HepG2 (cell line): Measurements from ENCODE around the gene CTDSP1. TPM values are rescaled to one million over a fixed set of nuclear protein-coding genes. Genes with fewer than 3 reads are reported as not detected.

Experiments used
- ATAC-seq: fragments of 200-7000 bp; cut with Tn5 transposase; 3 replicates; pipeline ENCODE4 v1.9.1; 2020; ENCODE audit warnings: mild to moderate bottlenecking, moderate library complexity
- BruUV-seq: library from RNA; stranded (reverse); fragments of 400-500 nt; replicated peaks from 2 replicates; lab custom pipeline; 2021; lab: Mats Ljungman, UMichigan
- CTCF ChIA-PET: fragments of 300-600 bp; formaldehyde crosslinking; extraction: SDS; loops from one replicate; lab custom pipeline; 2021; ENCODE audit warnings: low total read pairs, inconsistent platforms, low intra/inter-chr PET ratio; lab: Yijun Ruan, JAX
- POLR2A ChIA-PET: fragments of 350-600 bp; sonication (Branson Sonifier 250); formaldehyde crosslinking; loops from one replicate; lab custom pipeline; 2020; ENCODE audit warnings: antibody characterized with exemption, inconsistent platforms; lab: Yijun Ruan, JAX
- DNase-seq: peaks from one replicate; pipeline ENCODE4 v3.0.0-alpha.2; 2015; ENCODE audit warnings: low spot score
- FAIRE-seq: peaks from 3 replicates; lab custom pipeline; 2011; peaks lifted over from hg19 to GRCh38; lab: Jason Lieb, UNC
- H2AFZ ChIP-seq: one replicate; pipeline ENCODE4 v1.6.1; 2011; ENCODE audit warnings: low read length, inconsistent platforms
- H3K27ac ChIP-seq: fragments of 300-600 bp; 3 replicates; pipeline ENCODE4 v1.8.0; 2011; ENCODE audit warnings: mixed run types, mild to moderate bottlenecking, mixed read lengths, low read length, inconsistent platforms; ENCODE audit not compliant: insufficient read depth; ENCODE audit errors: extremely low read length
- H3K27me3 ChIP-seq, 2 experiments: fragments of 200-600 bp in 1 of 2; 2 replicates in 1 of 2; 3 replicates in 1 of 2; pipeline versions ENCODE4 v1.6.0 to v1.8.0; 2011; ENCODE audit warnings: low read length in 2 of 2, mild to moderate bottlenecking in 2 of 2, moderate library complexity in 2 of 2, inconsistent platforms in 1 of 2; ENCODE audit not compliant: insufficient read depth in 2 of 2, control insufficient read depth in 1 of 2
- H3K36me3 ChIP-seq, 2 experiments: fragments of 200-600 bp in 1 of 2; replicated peaks in 1 of 2; 2 replicates in 1 of 2; 3 replicates in 1 of 2; pipeline versions ENCODE4 v1.5.1 to v1.8.0; 2011; ENCODE audit warnings: low read length in 2 of 2, inconsistent platforms in 1 of 2; ENCODE audit not compliant: insufficient read depth in 2 of 2, control insufficient read depth in 1 of 2
- H3K4me1 ChIP-seq: 2 replicates; pipeline ENCODE4 v1.5.1; 2012; ENCODE audit warnings: low read length, inconsistent platforms; ENCODE audit not compliant: insufficient read depth
- H3K4me2 ChIP-seq: 2 replicates; pipeline ENCODE4 v1.6.0; 2011; ENCODE audit warnings: low read depth, low read length, inconsistent platforms
- H3K4me3 ChIP-seq, 3 experiments: fragments of 200-600 bp in 1 of 3; sonication (generic), shearing (Covaris generic) in 1 of 3; replicated peaks in 1 of 3; 2 replicates each; pipeline ENCODE4 v1.5.1; 2011 to 2016; ENCODE audit warnings: low read length in 3 of 3, inconsistent platforms in 2 of 3, low read depth in 2 of 3, mild to moderate bottlenecking in 2 of 3, control low read depth in 1 of 3, mixed read lengths in 1 of 3; ENCODE audit not compliant: insufficient read depth in 1 of 3
- H3K79me2 ChIP-seq: one replicate; pipeline ENCODE4 v1.6.1; 2011; ENCODE audit warnings: low read length, inconsistent platforms; ENCODE audit not compliant: insufficient read depth
- H3K9ac ChIP-seq: 2 replicates; pipeline ENCODE4 v1.6.0; 2011; ENCODE audit warnings: mild to moderate bottlenecking, low read depth, low read length, inconsistent platforms; ENCODE audit not compliant: insufficient read depth
- H3K9me3 ChIP-seq: 2 replicates; pipeline ENCODE4 v1.5.1; 2012; ENCODE audit warnings: mild to moderate bottlenecking, low read length
- H4K20me1 ChIP-seq: 2 replicates; pipeline ENCODE4 v1.6.0; 2011; ENCODE audit warnings: inconsistent platforms, mild to moderate bottlenecking, low read length, moderate library complexity; ENCODE audit not compliant: insufficient read depth
- ASH2L ChIP-seq: fragments of 300-600, 200-600 bp; sonication (generic); IDR thresholded peaks from 2 replicates; pipeline ENCODE4 v1.7.0; 2017; ENCODE audit warnings: low read depth, mild to moderate bottlenecking, moderate library complexity, mixed read lengths, low read length; ENCODE audit not compliant: insufficient read length
- MIER3 ChIP-seq: IDR thresholded peaks from 2 replicates; pipeline ENCODE4 v1.6.1; 2016; ENCODE audit warnings: missing compliant biosample characterization, borderline replicate concordance
- ZNF83 ChIP-seq: sonication (generic); formaldehyde crosslinking; IDR thresholded peaks from 2 replicates; pipeline ENCODE4 v1.4.0; 2020; ENCODE audit warnings: missing genetic modification reagents, mild to moderate bottlenecking, borderline replicate concordance
- WGBS: methylation state at CpG from one replicate; pipeline ENCODE4 v1.1.6; 2017; ENCODE audit warnings: low lambda C conversion rate; 5-methylcytosine and 5-hydroxymethylcytosine counted together
- in situ Hi-C: cut with HindIII; loops from 2 replicates; pipeline ENCODE4 v1.10.0; 2017; ENCODE audit warnings: low pct_unique_long_range_greater_than_20kb; ENCODE audit not compliant: extremely low pct_ligation_motif_present
- intact Hi-C: fragments of 100-400 bp; cut with micrococcal nuclease; formaldehyde crosslinking; loops from one replicate; pipeline ENCODE4 v1.10.0; 2022; ENCODE audit not compliant: unreplicated experiment
- polyA plus RNA-seq, 8 experiments: library from polyadenylated mRNA; depleted of rRNA in 3 of 8; stranded (reverse) in 7 of 8; unstranded in 1 of 8; fragments of >200 nt; fragmentation: Illumina TruSeq in 4 of 8; extraction: Trizol in 4 of 8; gene quantifications; 2 replicates each; pipeline versions ENCODE4 v1.2.1 to v1.2.3, GENCODE V29; 2011 to 2016; ENCODE audit warnings: low read depth in 4 of 8, missing spikeins in 1 of 8, mixed read lengths in 1 of 8; ENCODE audit not compliant: insufficient read depth in 1 of 8
- total RNA-seq, 5 experiments: library from RNA; depleted of rRNA; stranded (reverse); fragments of >200 nt; fragmentation: Illumina TruSeq; extraction: Trizol; gene quantifications; 2 replicates each; pipeline ENCODE4 v1.2.3, GENCODE V29; 2016; ENCODE audit warnings: low read depth in 1 of 5
- TF ChIP-seq, protein P1 (sequence below): sonication (generic); formaldehyde crosslinking; IDR thresholded peaks from 2 replicates; pipeline ENCODE4 v1.4.0; 2020; ENCODE audit warnings: missing genetic modification reagents, borderline replicate concordance
- TF ChIP-seq, protein P2 (sequence below): sonication (generic); formaldehyde crosslinking; IDR thresholded peaks from 2 replicates; pipeline ENCODE4 v1.4.0; 2020; ENCODE audit warnings: missing genetic modification reagents

The CTDSP1 gene
- total and polyA plus RNA-seq, 2 of the 13 experiments (the other 11 are each of a cell fraction or from before 2014, with no cell fraction given): 91.0 to 268 TPM

DNA sequence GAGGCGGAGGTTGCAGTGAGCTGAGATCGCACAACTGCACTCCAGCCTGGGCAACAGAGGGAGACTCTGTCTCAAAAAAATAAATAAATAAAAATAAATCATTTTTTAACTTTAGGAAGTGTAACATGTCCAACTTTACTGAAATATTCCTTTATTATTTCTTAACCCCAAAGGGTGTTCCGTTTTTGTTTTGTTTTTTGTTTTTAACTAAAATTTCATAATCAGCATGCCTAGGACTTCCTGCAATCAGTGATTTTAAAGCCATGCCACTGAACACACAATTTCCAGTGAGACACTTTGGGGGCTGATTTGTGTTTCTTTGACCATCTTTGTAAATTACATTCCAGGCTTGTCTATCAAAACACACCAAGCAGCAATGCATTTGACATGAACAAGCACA lies 35.9 kb upstream of the CTDSP1 start:
- Histone ChIP-seq H2AFZ (no peak overlapping the region), H3K27me3 (peaks cover under 1 to 2% of the 10 kb centered on the region in 2 experiments; a peak in 2 of 5 replicates), H3K4me2 (no peak overlapping the region), H3K9ac (no peak overlapping the region), H3K36me3 (no peaks in the 10 kb centered on the region), H4K20me1 (no peaks in the 10 kb centered on the region), H3K9me3 (no peaks in the 10 kb centered on the region), H3K79me2 (no peaks in the 10 kb centered on the region), H3K27ac (no peak overlapping the region), H3K4me1 (peaks cover 34% of the 10 kb centered on the region), H3K4me3 (no peak overlapping the region)
- intact Hi-C loops (no loop called here), in situ Hi-C loops (no loop called here)
- ChIA-PET POLR2A (no interaction called here), CTCF (no interaction called here)
- no peak for ATAC-seq
- no TSS peak for BruUV-seq
- TF ChIP-seq, protein P1, sequence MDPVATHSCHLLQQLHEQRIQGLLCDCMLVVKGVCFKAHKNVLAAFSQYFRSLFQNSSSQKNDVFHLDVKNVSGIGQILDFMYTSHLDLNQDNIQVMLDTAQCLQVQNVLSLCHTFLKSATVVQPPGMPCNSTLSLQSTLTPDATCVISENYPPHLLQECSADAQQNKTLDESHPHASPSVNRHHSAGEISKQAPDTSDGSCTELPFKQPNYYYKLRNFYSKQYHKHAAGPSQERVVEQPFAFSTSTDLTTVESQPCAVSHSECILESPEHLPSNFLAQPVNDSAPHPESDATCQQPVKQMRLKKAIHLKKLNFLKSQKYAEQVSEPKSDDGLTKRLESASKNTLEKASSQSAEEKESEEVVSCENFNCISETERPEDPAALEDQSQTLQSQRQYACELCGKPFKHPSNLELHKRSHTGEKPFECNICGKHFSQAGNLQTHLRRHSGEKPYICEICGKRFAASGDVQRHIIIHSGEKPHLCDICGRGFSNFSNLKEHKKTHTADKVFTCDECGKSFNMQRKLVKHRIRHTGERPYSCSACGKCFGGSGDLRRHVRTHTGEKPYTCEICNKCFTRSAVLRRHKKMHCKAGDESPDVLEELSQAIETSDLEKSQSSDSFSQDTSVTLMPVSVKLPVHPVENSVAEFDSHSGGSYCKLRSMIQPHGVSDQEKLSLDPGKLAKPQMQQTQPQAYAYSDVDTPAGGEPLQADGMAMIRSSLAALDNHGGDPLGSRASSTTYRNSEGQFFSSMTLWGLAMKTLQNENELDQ: no peak
- TF ChIP-seq ASH2L (no peak), MIER3 (no peak), ZNF83 (CRISPR knock-in tag) (no peak)
- TF ChIP-seq, protein P2, sequence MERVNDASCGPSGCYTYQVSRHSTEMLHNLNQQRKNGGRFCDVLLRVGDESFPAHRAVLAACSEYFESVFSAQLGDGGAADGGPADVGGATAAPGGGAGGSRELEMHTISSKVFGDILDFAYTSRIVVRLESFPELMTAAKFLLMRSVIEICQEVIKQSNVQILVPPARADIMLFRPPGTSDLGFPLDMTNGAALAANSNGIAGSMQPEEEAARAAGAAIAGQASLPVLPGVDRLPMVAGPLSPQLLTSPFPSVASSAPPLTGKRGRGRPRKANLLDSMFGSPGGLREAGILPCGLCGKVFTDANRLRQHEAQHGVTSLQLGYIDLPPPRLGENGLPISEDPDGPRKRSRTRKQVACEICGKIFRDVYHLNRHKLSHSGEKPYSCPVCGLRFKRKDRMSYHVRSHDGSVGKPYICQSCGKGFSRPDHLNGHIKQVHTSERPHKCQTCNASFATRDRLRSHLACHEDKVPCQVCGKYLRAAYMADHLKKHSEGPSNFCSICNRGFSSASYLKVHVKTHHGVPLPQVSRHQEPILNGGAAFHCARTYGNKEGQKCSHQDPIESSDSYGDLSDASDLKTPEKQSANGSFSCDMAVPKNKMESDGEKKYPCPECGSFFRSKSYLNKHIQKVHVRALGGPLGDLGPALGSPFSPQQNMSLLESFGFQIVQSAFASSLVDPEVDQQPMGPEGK: no peak
- DNase-seq: no peak
- 60% methylated on average over 3 of the region's 3 CpGs for WGBS
- no peak for FAIRE-seq
